ENCODE results near the gene ELP5.

DNA sequence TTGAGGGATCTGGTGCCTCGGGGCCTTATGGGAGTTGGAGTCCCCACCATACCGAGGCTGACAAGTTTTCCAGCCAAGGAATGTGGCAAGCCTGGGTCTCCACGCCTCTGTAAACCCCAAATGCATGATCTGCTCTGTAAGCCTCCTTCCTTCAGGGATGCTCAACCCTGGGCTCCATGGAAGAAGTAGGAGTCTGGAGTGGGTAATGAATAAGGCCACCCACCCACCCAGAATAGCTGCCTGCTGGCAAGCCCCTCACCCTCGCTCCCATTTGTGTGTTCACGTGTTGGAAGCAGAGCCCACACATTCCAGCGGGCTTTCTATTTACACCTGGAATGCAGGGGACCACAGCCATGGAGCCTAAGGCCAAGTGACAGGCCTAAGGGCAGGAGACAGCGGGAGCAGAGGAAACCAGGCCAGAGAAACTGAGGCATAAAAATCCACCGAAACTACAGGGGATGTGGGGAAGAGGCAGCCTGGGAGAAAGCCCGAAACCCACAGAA, 36.8 kb upstream of the ELP5 start:
- TF ChIP-seq, protein P1, sequence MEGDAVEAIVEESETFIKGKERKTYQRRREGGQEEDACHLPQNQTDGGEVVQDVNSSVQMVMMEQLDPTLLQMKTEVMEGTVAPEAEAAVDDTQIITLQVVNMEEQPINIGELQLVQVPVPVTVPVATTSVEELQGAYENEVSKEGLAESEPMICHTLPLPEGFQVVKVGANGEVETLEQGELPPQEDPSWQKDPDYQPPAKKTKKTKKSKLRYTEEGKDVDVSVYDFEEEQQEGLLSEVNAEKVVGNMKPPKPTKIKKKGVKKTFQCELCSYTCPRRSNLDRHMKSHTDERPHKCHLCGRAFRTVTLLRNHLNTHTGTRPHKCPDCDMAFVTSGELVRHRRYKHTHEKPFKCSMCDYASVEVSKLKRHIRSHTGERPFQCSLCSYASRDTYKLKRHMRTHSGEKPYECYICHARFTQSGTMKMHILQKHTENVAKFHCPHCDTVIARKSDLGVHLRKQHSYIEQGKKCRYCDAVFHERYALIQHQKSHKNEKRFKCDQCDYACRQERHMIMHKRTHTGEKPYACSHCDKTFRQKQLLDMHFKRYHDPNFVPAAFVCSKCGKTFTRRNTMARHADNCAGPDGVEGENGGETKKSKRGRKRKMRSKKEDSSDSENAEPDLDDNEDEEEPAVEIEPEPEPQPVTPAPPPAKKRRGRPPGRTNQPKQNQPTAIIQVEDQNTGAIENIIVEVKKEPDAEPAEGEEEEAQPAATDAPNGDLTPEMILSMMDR (IDR thresholded peaks at IDR 0.05), result no peak
- no peak for TF ChIP-seq POLR2A (IDR thresholded peaks at IDR 0.05)

Measured in testis (tissue), 2 donors.